GM12872 (cell line): ENCODE results near the gene SLC15A3.

Source experiments
- TF ChIP-seq, protein P1 (sequence below): IDR thresholded peaks from 3 replicates; pipeline ENCODE4 v1.5.1; 2011; ENCODE audit warnings: low read depth, mild to moderate bottlenecking, low read length, moderate library complexity; ENCODE audit not compliant: insufficient read depth

The SLC15A3 gene

DNA sequence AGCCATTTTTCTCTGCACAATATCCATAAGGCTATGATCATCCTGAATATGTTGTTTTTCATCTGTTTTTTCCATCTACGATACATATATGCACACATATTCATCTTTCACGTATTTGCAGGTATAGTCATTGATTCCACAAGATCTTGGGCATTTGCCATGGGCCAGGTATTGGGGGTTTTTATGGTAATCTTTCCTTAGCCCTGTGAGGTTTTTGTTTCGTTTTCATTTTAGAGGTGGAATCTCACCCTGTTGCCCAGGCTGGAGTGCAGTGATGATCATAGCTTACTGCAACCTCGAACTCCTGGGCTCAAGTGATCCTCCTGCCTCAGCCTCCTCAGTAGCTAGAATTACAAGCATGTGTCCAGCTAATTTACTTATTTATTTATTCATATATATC lies 39.5 kb upstream of the SLC15A3 start:
- TF ChIP-seq, protein P1, sequence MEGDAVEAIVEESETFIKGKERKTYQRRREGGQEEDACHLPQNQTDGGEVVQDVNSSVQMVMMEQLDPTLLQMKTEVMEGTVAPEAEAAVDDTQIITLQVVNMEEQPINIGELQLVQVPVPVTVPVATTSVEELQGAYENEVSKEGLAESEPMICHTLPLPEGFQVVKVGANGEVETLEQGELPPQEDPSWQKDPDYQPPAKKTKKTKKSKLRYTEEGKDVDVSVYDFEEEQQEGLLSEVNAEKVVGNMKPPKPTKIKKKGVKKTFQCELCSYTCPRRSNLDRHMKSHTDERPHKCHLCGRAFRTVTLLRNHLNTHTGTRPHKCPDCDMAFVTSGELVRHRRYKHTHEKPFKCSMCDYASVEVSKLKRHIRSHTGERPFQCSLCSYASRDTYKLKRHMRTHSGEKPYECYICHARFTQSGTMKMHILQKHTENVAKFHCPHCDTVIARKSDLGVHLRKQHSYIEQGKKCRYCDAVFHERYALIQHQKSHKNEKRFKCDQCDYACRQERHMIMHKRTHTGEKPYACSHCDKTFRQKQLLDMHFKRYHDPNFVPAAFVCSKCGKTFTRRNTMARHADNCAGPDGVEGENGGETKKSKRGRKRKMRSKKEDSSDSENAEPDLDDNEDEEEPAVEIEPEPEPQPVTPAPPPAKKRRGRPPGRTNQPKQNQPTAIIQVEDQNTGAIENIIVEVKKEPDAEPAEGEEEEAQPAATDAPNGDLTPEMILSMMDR, result no peak

DNA sequence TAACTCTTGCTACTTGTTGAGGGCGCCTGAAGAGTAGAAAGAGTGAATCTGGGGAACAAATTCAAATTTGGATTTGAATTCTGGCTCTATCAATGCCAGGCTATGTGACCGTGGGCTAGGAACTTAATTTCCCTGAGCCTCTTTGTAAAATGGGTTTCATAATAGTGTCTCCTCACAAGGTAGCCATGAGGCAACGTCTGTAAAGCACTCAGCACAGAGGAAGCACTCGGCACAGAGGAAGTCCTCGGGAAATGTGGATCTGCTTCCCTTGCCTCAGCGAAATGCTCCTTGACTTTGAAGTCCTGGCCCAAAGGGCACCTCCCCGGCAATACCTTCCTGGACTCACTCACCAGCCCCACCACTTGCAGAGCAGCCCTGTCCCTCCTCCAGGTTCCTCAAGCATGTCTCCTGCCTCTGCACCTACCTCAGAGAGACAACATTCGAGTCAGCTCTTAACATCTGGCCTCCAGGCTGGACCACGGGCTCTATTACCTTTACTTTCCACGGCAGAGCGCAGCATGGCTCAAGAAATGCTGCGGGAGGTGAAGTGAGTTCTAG lies 37.2 kb upstream of the SLC15A3 start:
- TF ChIP-seq, protein P1, result no peak

DNA sequence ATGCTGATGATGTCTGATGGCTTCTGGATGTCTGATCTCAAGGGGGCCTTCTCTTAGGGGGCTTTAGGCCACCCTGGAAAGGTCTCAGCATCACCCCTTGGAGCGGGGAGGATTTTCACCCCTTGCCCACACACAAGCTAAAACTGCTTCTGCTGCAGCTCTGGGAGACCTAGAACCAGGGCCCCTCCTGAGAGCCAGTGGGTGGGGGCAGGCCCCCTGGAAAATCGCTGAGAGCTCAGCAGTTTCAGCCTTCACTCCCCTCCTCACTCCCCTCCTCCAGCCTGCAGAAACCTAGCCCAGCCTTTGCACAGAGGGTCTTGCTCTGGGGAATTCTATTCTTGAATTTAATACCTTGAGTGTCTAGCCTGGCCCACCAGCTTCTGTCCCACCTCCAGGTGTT lies 36.7 kb upstream of the SLC15A3 start:
- TF ChIP-seq, protein P1, result no peak

GRCh38 chr11:60987577-60988277 lies 35.8 kb upstream of the SLC15A3 start:
- TF ChIP-seq, protein P1, result no peak

- TF ChIP-seq, protein P1, result no peak
These were observed 34.3 kb upstream of the SLC15A3 start for GRCh38 chr11:60985991-60986915.

- TF ChIP-seq, protein P1, result no peak
These were observed 33.5 kb upstream of the SLC15A3 start for GRCh38 chr11:60985501-60985900.

DNA sequence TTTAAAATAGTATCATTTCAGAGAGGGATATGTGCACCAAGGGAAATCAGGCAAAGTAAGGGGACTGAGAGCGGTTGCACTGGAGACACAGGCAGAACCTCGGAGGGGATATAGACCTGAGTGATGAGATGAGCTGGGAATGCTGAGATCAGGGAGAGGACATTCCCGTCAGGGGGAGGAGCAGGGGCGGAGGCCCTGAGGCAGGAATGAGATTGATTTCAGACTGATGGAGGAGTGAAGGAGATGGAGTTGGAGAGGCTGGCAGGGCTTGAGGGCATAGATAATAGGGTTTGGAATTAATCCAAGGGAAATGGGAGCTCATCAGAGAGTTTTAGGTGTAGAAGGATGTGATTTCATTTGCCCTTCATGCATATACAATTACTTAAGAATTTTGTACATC lies 32.7 kb upstream of the SLC15A3 start:
- TF ChIP-seq, protein P1, result no peak
